HepG2 (cell line): ENCODE data around the gene RACGAP1. TPM values are rescaled to one million over a fixed set of nuclear protein-coding genes. Genes with fewer than 3 reads are reported as not detected.

Experiments used
- ATAC-seq: fragments of 200-7000 bp; cut with Tn5 transposase; 3 replicates; pipeline ENCODE4 v1.9.1; 2020; ENCODE audit warnings: mild to moderate bottlenecking, moderate library complexity
- BruUV-seq: library from RNA; stranded (reverse); fragments of 400-500 nt; replicated peaks from 2 replicates; lab custom pipeline; 2021; lab: Mats Ljungman, UMichigan
- CTCF ChIA-PET: fragments of 300-600 bp; formaldehyde crosslinking; extraction: SDS; loops from one replicate; lab custom pipeline; 2021; ENCODE audit warnings: low total read pairs, inconsistent platforms, low intra/inter-chr PET ratio; lab: Yijun Ruan, JAX
- POLR2A ChIA-PET: fragments of 350-600 bp; sonication (Branson Sonifier 250); formaldehyde crosslinking; loops from one replicate; lab custom pipeline; 2020; ENCODE audit warnings: antibody characterized with exemption, inconsistent platforms; lab: Yijun Ruan, JAX
- DNase-seq: peaks from one replicate; pipeline ENCODE4 v3.0.0-alpha.2; 2015; ENCODE audit warnings: low spot score
- FAIRE-seq: peaks from 3 replicates; lab custom pipeline; 2011; peaks lifted over from hg19 to GRCh38; lab: Jason Lieb, UNC
- H2AFZ ChIP-seq: one replicate; pipeline ENCODE4 v1.6.1; 2011; ENCODE audit warnings: low read length, inconsistent platforms
- H3K27ac ChIP-seq: fragments of 300-600 bp; 3 replicates; pipeline ENCODE4 v1.8.0; 2011; ENCODE audit warnings: mixed run types, mild to moderate bottlenecking, mixed read lengths, low read length, inconsistent platforms; ENCODE audit not compliant: insufficient read depth; ENCODE audit errors: extremely low read length
- H3K27me3 ChIP-seq, 2 experiments: fragments of 200-600 bp in 1 of 2; 2 replicates in 1 of 2; 3 replicates in 1 of 2; pipeline versions ENCODE4 v1.6.0 to v1.8.0; 2011; ENCODE audit warnings: low read length in 2 of 2, mild to moderate bottlenecking in 2 of 2, moderate library complexity in 2 of 2, inconsistent platforms in 1 of 2; ENCODE audit not compliant: insufficient read depth in 2 of 2, control insufficient read depth in 1 of 2
- H3K36me3 ChIP-seq, 2 experiments: fragments of 200-600 bp in 1 of 2; replicated peaks in 1 of 2; 2 replicates in 1 of 2; 3 replicates in 1 of 2; pipeline versions ENCODE4 v1.5.1 to v1.8.0; 2011; ENCODE audit warnings: low read length in 2 of 2, inconsistent platforms in 1 of 2; ENCODE audit not compliant: insufficient read depth in 2 of 2, control insufficient read depth in 1 of 2
- H3K4me1 ChIP-seq: 2 replicates; pipeline ENCODE4 v1.5.1; 2012; ENCODE audit warnings: low read length, inconsistent platforms; ENCODE audit not compliant: insufficient read depth
- H3K4me2 ChIP-seq: 2 replicates; pipeline ENCODE4 v1.6.0; 2011; ENCODE audit warnings: low read depth, low read length, inconsistent platforms
- H3K4me3 ChIP-seq, 3 experiments: fragments of 200-600 bp in 1 of 3; sonication (generic), shearing (Covaris generic) in 1 of 3; replicated peaks in 1 of 3; 2 replicates each; pipeline ENCODE4 v1.5.1; 2011 to 2016; ENCODE audit warnings: low read length in 3 of 3, inconsistent platforms in 2 of 3, low read depth in 2 of 3, mild to moderate bottlenecking in 2 of 3, control low read depth in 1 of 3, mixed read lengths in 1 of 3; ENCODE audit not compliant: insufficient read depth in 1 of 3
- H3K79me2 ChIP-seq: one replicate; pipeline ENCODE4 v1.6.1; 2011; ENCODE audit warnings: low read length, inconsistent platforms; ENCODE audit not compliant: insufficient read depth
- H3K9ac ChIP-seq: 2 replicates; pipeline ENCODE4 v1.6.0; 2011; ENCODE audit warnings: mild to moderate bottlenecking, low read depth, low read length, inconsistent platforms; ENCODE audit not compliant: insufficient read depth
- H3K9me3 ChIP-seq: 2 replicates; pipeline ENCODE4 v1.5.1; 2012; ENCODE audit warnings: mild to moderate bottlenecking, low read length
- H4K20me1 ChIP-seq: 2 replicates; pipeline ENCODE4 v1.6.0; 2011; ENCODE audit warnings: inconsistent platforms, mild to moderate bottlenecking, low read length, moderate library complexity; ENCODE audit not compliant: insufficient read depth
- AHR ChIP-seq: IDR thresholded peaks from 2 replicates; pipeline ENCODE4 v1.6.1; 2018; ENCODE audit warnings: missing genetic modification reagents, missing compliant biosample characterization
- BHLHE40 ChIP-seq: IDR thresholded peaks from 2 replicates; pipeline ENCODE4 v1.6.1; 2011; ENCODE audit warnings: low read length, improper control_type of control experiment
- CEBPG ChIP-seq: IDR thresholded peaks from 2 replicates; pipeline ENCODE4 v1.6.1; 2016
- DNMT3B ChIP-seq: conservative IDR thresholded peaks from 2 replicates; pipeline ENCODE4 v1.6.1; 2016; ENCODE audit warnings: missing biosample characterization, control low read depth
- FOXM1 ChIP-seq: sonication (generic); formaldehyde crosslinking; IDR thresholded peaks from 2 replicates; pipeline ENCODE4 v1.5.0; 2020; ENCODE audit warnings: missing genetic modification reagents
- HHEX ChIP-seq: IDR thresholded peaks from 2 replicates; pipeline ENCODE4 v1.6.1; 2016; ENCODE audit warnings: control low read depth
- HNRNPLL ChIP-seq: fragments of 200-400 bp; formaldehyde crosslinking; IDR thresholded peaks from 2 replicates; pipeline ENCODE4 v1.6.1; 2017; ENCODE audit warnings: mild to moderate bottlenecking, low read depth, low read length; ENCODE audit not compliant: poor library complexity, severe bottlenecking
- MAX ChIP-seq: IDR thresholded peaks from 2 replicates; pipeline ENCODE4 v1.6.1; 2012; ENCODE audit warnings: inconsistent platforms
- MYC ChIP-seq: sonication (generic); formaldehyde crosslinking; IDR thresholded peaks from 2 replicates; pipeline ENCODE4 v1.9.0; 2021; ENCODE audit warnings: missing genetic modification reagents, borderline replicate concordance
- NCOA2 ChIP-seq: sonication (generic); formaldehyde crosslinking; IDR thresholded peaks from 2 replicates; pipeline ENCODE4 v1.8.0; 2022; ENCODE audit warnings: inconsistent platforms
- NKX3-1 ChIP-seq: sonication (generic); formaldehyde crosslinking; IDR thresholded peaks from 2 replicates; pipeline ENCODE4 v1.5.0; 2020; ENCODE audit warnings: missing genetic modification reagents
- PATZ1 ChIP-seq: sonication (generic); formaldehyde crosslinking; IDR thresholded peaks from 2 replicates; pipeline ENCODE4 v1.4.0; 2020; ENCODE audit warnings: missing genetic modification reagents
- PCBP1 ChIP-seq: fragments of 200-400 bp; formaldehyde crosslinking; IDR thresholded peaks from 2 replicates; pipeline ENCODE4 v1.6.1; 2017; ENCODE audit warnings: mild to moderate bottlenecking, low read depth, low read length, borderline replicate concordance
- SUZ12 ChIP-seq: fragments of 150-350 bp; IDR thresholded peaks from 2 replicates; pipeline ENCODE4 v1.6.1; 2014; ENCODE audit warnings: low read depth, low read length
- ZNF430 ChIP-seq: sonication (generic); formaldehyde crosslinking; IDR thresholded peaks from 2 replicates; pipeline ENCODE4 v1.9.0; 2021; ENCODE audit warnings: mild to moderate bottlenecking, missing genetic modification reagents
- ZNF768 ChIP-seq: sonication (generic); formaldehyde crosslinking; IDR thresholded peaks from 2 replicates; pipeline ENCODE4 v1.4.0; 2020; ENCODE audit warnings: missing genetic modification reagents
- WGBS: methylation state at CpG from one replicate; pipeline ENCODE4 v1.1.6; 2017; ENCODE audit warnings: low lambda C conversion rate; 5-methylcytosine and 5-hydroxymethylcytosine counted together
- in situ Hi-C: cut with HindIII; loops from 2 replicates; pipeline ENCODE4 v1.10.0; 2017; ENCODE audit warnings: low pct_unique_long_range_greater_than_20kb; ENCODE audit not compliant: extremely low pct_ligation_motif_present
- intact Hi-C: fragments of 100-400 bp; cut with micrococcal nuclease; formaldehyde crosslinking; loops from one replicate; pipeline ENCODE4 v1.10.0; 2022; ENCODE audit not compliant: unreplicated experiment
- polyA plus RNA-seq, 8 experiments: library from polyadenylated mRNA; depleted of rRNA in 3 of 8; stranded (reverse) in 7 of 8; unstranded in 1 of 8; fragments of >200 nt; fragmentation: Illumina TruSeq in 4 of 8; extraction: Trizol in 4 of 8; gene quantifications; 2 replicates each; pipeline versions ENCODE4 v1.2.1 to v1.2.3, GENCODE V29; 2011 to 2016; ENCODE audit warnings: low read depth in 4 of 8, missing spikeins in 1 of 8, mixed read lengths in 1 of 8; ENCODE audit not compliant: insufficient read depth in 1 of 8
- total RNA-seq, 5 experiments: library from RNA; depleted of rRNA; stranded (reverse); fragments of >200 nt; fragmentation: Illumina TruSeq; extraction: Trizol; gene quantifications; 2 replicates each; pipeline ENCODE4 v1.2.3, GENCODE V29; 2016; ENCODE audit warnings: low read depth in 1 of 5
- TF ChIP-seq, protein P1 (sequence below), 2 experiments: fragments of 450-650 bp in 1 of 2; sonication (generic) in 1 of 2; formaldehyde crosslinking; IDR thresholded peaks; 2 replicates each; pipeline versions ENCODE4 v1.5.0 to v1.8.0; 2020 to 2022; ENCODE audit warnings: mild to moderate bottlenecking in 1 of 2, missing genetic modification reagents in 1 of 2
- TF ChIP-seq, protein P2 (sequence below): sonication (generic); formaldehyde crosslinking; IDR thresholded peaks from 2 replicates; pipeline ENCODE4 v1.5.1; 2020; ENCODE audit warnings: mild to moderate bottlenecking, missing genetic modification reagents, moderate library complexity

The RACGAP1 gene
- total and polyA plus RNA-seq, 2 of the 13 experiments (the other 11 are each of a cell fraction or from before 2014, with no cell fraction given) = 16.7 to 57.9 TPM

DNA sequence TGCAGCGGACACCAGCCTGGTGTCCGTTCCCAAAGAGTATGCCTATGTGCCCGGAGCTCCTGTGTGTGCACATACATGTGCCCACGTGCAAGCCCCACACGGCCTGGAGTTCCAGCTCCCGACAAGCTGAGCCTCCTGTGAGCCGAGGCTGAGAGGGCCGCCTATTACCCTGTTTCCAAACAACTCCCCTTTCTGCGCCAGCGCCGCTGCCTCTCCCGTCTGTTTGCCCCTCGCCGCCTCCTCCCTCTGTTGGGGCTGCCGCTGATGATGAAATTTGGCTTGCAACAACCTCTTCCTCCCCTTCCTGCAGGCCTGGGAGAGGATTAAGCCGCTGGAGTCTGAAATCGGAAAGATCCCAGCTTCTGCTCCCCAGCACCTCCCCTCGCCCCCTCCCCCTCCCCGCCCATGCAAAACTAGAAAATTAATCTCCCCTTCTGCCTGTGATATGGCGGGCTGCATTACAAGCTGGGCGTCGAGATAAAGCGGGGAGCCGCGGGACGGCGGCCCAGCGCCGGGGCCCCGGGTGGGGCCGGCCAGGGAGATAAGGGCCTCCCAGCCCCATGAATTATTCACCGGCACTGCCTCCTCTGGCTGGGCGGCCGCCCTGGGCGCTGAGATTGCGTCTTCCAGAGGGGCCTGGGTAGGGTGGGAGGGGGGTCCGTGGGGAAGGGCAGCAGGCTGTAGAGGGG, 25.3 kb upstream of the RACGAP1 start:
- ATAC-seq (peak; percentile 78), FAIRE-seq (no peak), DNase-seq (peak; percentile 46)
- Histone ChIP-seq H3K27me3 (peaks cover 1 to 55% of the 10 kb centered on the region in 2 experiments; a peak in 4 of 5 replicates), H3K4me1 (peaks cover 23% of the 10 kb centered on the region), H3K9me3 (no peaks in the 10 kb centered on the region), H3K9ac (no peak overlapping the region), H2AFZ (no peak overlapping the region), H3K4me3 (peak overlapping the region; percentile 51 to 66 (median 59)), H4K20me1 (no peaks in the 10 kb centered on the region), H3K36me3 (no peaks in the 10 kb centered on the region), H3K27ac (no peak overlapping the region), H3K79me2 (no peaks in the 10 kb centered on the region), H3K4me2 (peak overlapping the region; percentile 90)
- ChIA-PET CTCF (no interaction called here), POLR2A (no interaction called here)
- intact Hi-C loops = no loop called here
- in situ Hi-C loops = loop anchor here (10.0 kb wide), 1 partner anchor 186 kb away; no protein-coding TSS in a partner anchor
- WGBS = 3% methylated on average over 22 of the region's 37 CpGs
- no TSS peak for BruUV-seq
- 0 out of 2 replicates have a peak, but pooled peaks have one; percentile 28 for TF ChIP-seq DNMT3B (CRISPR knock-in tag)
- TF ChIP-seq, protein P1, sequence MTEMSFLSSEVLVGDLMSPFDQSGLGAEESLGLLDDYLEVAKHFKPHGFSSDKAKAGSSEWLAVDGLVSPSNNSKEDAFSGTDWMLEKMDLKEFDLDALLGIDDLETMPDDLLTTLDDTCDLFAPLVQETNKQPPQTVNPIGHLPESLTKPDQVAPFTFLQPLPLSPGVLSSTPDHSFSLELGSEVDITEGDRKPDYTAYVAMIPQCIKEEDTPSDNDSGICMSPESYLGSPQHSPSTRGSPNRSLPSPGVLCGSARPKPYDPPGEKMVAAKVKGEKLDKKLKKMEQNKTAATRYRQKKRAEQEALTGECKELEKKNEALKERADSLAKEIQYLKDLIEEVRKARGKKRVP (CRISPR knock-in tag; IDR thresholded peaks at IDR 0.05) = peak in 1 of 2 experiments; percentile 55; a peak in 1 of 4 replicates
- TF ChIP-seq FOXM1 (CRISPR knock-in tag) = no peak
- TF ChIP-seq MAX = peak; percentile 45
- peak; percentile 59 for TF ChIP-seq HNRNPLL
- TF ChIP-seq, protein P2, sequence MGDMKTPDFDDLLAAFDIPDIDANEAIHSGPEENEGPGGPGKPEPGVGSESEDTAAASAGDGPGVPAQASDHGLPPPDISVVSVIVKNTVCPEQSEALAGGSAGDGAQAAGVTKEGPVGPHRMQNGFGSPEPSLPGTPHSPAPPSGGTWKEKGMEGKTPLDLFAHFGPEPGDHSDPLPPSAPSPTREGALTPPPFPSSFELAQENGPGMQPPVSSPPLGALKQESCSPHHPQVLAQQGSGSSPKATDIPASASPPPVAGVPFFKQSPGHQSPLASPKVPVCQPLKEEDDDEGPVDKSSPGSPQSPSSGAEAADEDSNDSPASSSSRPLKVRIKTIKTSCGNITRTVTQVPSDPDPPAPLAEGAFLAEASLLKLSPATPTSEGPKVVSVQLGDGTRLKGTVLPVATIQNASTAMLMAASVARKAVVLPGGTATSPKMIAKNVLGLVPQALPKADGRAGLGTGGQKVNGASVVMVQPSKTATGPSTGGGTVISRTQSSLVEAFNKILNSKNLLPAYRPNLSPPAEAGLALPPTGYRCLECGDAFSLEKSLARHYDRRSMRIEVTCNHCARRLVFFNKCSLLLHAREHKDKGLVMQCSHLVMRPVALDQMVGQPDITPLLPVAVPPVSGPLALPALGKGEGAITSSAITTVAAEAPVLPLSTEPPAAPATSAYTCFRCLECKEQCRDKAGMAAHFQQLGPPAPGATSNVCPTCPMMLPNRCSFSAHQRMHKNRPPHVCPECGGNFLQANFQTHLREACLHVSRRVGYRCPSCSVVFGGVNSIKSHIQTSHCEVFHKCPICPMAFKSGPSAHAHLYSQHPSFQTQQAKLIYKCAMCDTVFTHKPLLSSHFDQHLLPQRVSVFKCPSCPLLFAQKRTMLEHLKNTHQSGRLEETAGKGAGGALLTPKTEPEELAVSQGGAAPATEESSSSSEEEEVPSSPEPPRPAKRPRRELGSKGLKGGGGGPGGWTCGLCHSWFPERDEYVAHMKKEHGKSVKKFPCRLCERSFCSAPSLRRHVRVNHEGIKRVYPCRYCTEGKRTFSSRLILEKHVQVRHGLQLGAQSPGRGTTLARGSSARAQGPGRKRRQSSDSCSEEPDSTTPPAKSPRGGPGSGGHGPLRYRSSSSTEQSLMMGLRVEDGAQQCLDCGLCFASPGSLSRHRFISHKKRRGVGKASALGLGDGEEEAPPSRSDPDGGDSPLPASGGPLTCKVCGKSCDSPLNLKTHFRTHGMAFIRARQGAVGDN (CRISPR knock-in tag) = peak; percentile 57
- no peak for TF ChIP-seq PCBP1
- no peak for TF ChIP-seq HHEX (CRISPR knock-in tag)
- no peak for TF ChIP-seq ZNF430 (CRISPR knock-in tag)
- 0 out of 2 replicates have a peak, but pooled peaks have one; percentile 22 for TF ChIP-seq NKX3-1 (CRISPR knock-in tag)
- peak; percentile 7; the same call in 1 of the 2 replicates for TF ChIP-seq ZNF768 (CRISPR knock-in tag)
- TF ChIP-seq MYC (CRISPR knock-in tag) = peak; percentile 13; the same call in 1 of the 2 replicates
- TF ChIP-seq SUZ12 = no peak
- TF ChIP-seq BHLHE40 = 0 out of 2 replicates have a peak, but pooled peaks have one; percentile 17
- TF ChIP-seq CEBPG = peak; percentile 52
- peak; percentile 43; the same call in 1 of the 2 replicates for TF ChIP-seq AHR
- 0 out of 2 replicates have a peak, but pooled peaks have one; percentile 17 for TF ChIP-seq NCOA2 (CRISPR knock-in tag)
- 0 out of 2 replicates have a peak, but pooled peaks have one; percentile 15 for TF ChIP-seq PATZ1 (CRISPR knock-in tag)
